Loucy (cell line): ENCODE measurements around the gene TAGLN2.

Experiments used
- H2AFZ ChIP-seq: fragments of 200-600 bp; sonication (generic); 2 replicates; pipeline ENCODE4 v1.6.0; 2016; ENCODE audit warnings: antibody characterized with exemption, mild to moderate bottlenecking, low read length, moderate library complexity
- H3F3A ChIP-seq: fragments of 200-600 bp; 2 replicates; pipeline ENCODE4 v1.6.0; 2016; ENCODE audit warnings: antibody characterized with exemption, low read depth, mild to moderate bottlenecking
- H3K27me3 ChIP-seq: fragments of 200-600 bp; sonication (generic); 2 replicates; pipeline ENCODE4 v1.6.1; 2014; ENCODE audit warnings: low read length, mild to moderate bottlenecking; ENCODE audit not compliant: insufficient read depth, poor library complexity, severe bottlenecking
- H3K36me3 ChIP-seq: fragments of 200-600 bp; sonication (generic); 2 replicates; pipeline ENCODE4 v1.6.1; 2016; ENCODE audit warnings: low read length; ENCODE audit not compliant: insufficient read depth
- H3K4me1 ChIP-seq: fragments of 200-600 bp; sonication (generic); 2 replicates; pipeline ENCODE4 v1.5.1; 2014; ENCODE audit warnings: low read length, mild to moderate bottlenecking; ENCODE audit not compliant: insufficient read depth, poor library complexity, severe bottlenecking
- H3K4me2 ChIP-seq: fragments of 200-600 bp; sonication (generic); 2 replicates; pipeline ENCODE4 v1.6.0; 2014; ENCODE audit warnings: antibody characterized with exemption, low read length, low read depth, mild to moderate bottlenecking; ENCODE audit not compliant: poor library complexity, severe bottlenecking
- H3K4me3 ChIP-seq: fragments of 200-600 bp; sonication (generic); 2 replicates; pipeline ENCODE4 v1.5.1; 2014; ENCODE audit warnings: low read length, mild to moderate bottlenecking, mixed read lengths; ENCODE audit not compliant: poor library complexity, severe bottlenecking
- H3K79me2 ChIP-seq: fragments of 200-600 bp; sonication (generic); 2 replicates; pipeline ENCODE4 v1.6.1; 2014; ENCODE audit warnings: low read length; ENCODE audit not compliant: insufficient read depth
- H3K9ac ChIP-seq: fragments of 200-600 bp; sonication (generic); 2 replicates; pipeline ENCODE4 v1.6.0; 2014; ENCODE audit warnings: mild to moderate bottlenecking, low read depth, low read length, moderate library complexity; ENCODE audit not compliant: poor library complexity, severe bottlenecking
- H3K9me2 ChIP-seq: fragments of 200-600 bp; sonication (generic); replicated peaks from 2 replicates; pipeline ENCODE4 v1.6.1; 2016; ENCODE audit warnings: low read depth, low read length, mixed read lengths
- H3K9me3 ChIP-seq: fragments of 200-600 bp; sonication (generic); 2 replicates; pipeline ENCODE4 v1.6.1; 2014; ENCODE audit warnings: mild to moderate bottlenecking, antibody characterized with exemption, low read length, low read depth; ENCODE audit not compliant: insufficient read depth
- H4K20me1 ChIP-seq: fragments of 200-600 bp; sonication (generic); 2 replicates; pipeline ENCODE4 v1.6.0; 2014; ENCODE audit warnings: antibody characterized with exemption, low read length, mild to moderate bottlenecking; ENCODE audit not compliant: insufficient read depth, poor library complexity, severe bottlenecking
- EZH2phosphoT487 ChIP-seq: fragments of 200-600 bp; IDR thresholded peaks from 2 replicates; pipeline ENCODE4 v1.6.1; 2018; ENCODE audit warnings: antibody characterized with exemption, mild to moderate bottlenecking, moderate library complexity, borderline replicate concordance
- TF ChIP-seq, protein P1 (sequence below): fragments of 200-600 bp; sonication (generic); conservative IDR thresholded peaks from 2 replicates; pipeline ENCODE4 v1.5.1; 2014; ENCODE audit warnings: mild to moderate bottlenecking, antibody characterized with exemption, low read length

The TAGLN2 gene

GRCh38 chr1:159918352-159919200, 6.7 kb downstream of the TAGLN2 start:
- H3K4me1 ChIP-seq = peaks cover 78% of the 10 kb centered on the region

GRCh38 chr1:159917533-159918351, 7.6 kb downstream of the TAGLN2 start:
- no peaks in the 10 kb centered on the region for H3K27me3 ChIP-seq
- peaks cover 61% of the 10 kb centered on the region for H3K36me3 ChIP-seq
- H3K9ac ChIP-seq = no peak overlapping the region
- no peaks in the 10 kb centered on the region for H3F3A ChIP-seq
- H4K20me1 ChIP-seq = peaks cover 45% of the 10 kb centered on the region
- H3K79me2 ChIP-seq = peaks cover 65% of the 10 kb centered on the region
- no peak overlapping the region for H2AFZ ChIP-seq
- TF ChIP-seq, protein P1, sequence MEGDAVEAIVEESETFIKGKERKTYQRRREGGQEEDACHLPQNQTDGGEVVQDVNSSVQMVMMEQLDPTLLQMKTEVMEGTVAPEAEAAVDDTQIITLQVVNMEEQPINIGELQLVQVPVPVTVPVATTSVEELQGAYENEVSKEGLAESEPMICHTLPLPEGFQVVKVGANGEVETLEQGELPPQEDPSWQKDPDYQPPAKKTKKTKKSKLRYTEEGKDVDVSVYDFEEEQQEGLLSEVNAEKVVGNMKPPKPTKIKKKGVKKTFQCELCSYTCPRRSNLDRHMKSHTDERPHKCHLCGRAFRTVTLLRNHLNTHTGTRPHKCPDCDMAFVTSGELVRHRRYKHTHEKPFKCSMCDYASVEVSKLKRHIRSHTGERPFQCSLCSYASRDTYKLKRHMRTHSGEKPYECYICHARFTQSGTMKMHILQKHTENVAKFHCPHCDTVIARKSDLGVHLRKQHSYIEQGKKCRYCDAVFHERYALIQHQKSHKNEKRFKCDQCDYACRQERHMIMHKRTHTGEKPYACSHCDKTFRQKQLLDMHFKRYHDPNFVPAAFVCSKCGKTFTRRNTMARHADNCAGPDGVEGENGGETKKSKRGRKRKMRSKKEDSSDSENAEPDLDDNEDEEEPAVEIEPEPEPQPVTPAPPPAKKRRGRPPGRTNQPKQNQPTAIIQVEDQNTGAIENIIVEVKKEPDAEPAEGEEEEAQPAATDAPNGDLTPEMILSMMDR = no peak
- no peak for TF ChIP-seq EZH2phosphoT487
- H3K4me1 ChIP-seq = peaks cover 79% of the 10 kb centered on the region
- H3K9me2 ChIP-seq = no peaks in the 10 kb centered on the region
- H3K9me3 ChIP-seq = no peaks in the 10 kb centered on the region
- no peak overlapping the region for H3K4me3 ChIP-seq
- H3K4me2 ChIP-seq = peak overlapping the region; percentile 99

More at GRCh38 chr1:159918352-159919200, 6.7 kb downstream of the TAGLN2 start:
- H2AFZ ChIP-seq = no peak overlapping the region
- H3K9me3 ChIP-seq = no peaks in the 10 kb centered on the region
- no peak overlapping the region for H3K9ac ChIP-seq
- TF ChIP-seq EZH2phosphoT487 = no peak
- TF ChIP-seq, protein P1 = no peak
- H3F3A ChIP-seq = no peaks in the 10 kb centered on the region
- no peak overlapping the region for H3K4me3 ChIP-seq
- peaks cover 61% of the 10 kb centered on the region for H3K36me3 ChIP-seq
- peak overlapping the region; percentile 99 for H3K4me2 ChIP-seq
- H3K79me2 ChIP-seq = peaks cover 67% of the 10 kb centered on the region
- H3K27me3 ChIP-seq = no peaks in the 10 kb centered on the region
- H4K20me1 ChIP-seq = peaks cover 54% of the 10 kb centered on the region
- no peaks in the 10 kb centered on the region for H3K9me2 ChIP-seq

GRCh38 chr1:159916242-159917051, 8.9 kb downstream of the TAGLN2 start:
- no peak overlapping the region for H3K9ac ChIP-seq
- H4K20me1 ChIP-seq = peaks cover 32% of the 10 kb centered on the region
- H3F3A ChIP-seq = peaks cover under 1% of the 10 kb centered on the region; the same call in 1 of the 2 replicates
- no peak for TF ChIP-seq EZH2phosphoT487
- H3K4me2 ChIP-seq = no peak overlapping the region
- H3K27me3 ChIP-seq = no peaks in the 10 kb centered on the region
- H3K36me3 ChIP-seq = peaks cover 61% of the 10 kb centered on the region
- H3K4me3 ChIP-seq = no peak overlapping the region
- H2AFZ ChIP-seq = no peak overlapping the region
- H3K9me2 ChIP-seq = no peaks in the 10 kb centered on the region
- H3K4me1 ChIP-seq = peaks cover 80% of the 10 kb centered on the region
- peaks cover 52% of the 10 kb centered on the region for H3K79me2 ChIP-seq
- H3K9me3 ChIP-seq = no peaks in the 10 kb centered on the region
